GM12875 (cell line): ENCODE results near the gene KASH5.
"Not testable (repeated sequence)": the region's sequence is repeated elsewhere in the genome, so short reads cannot be mapped to it uniquely, and the experiment has no call there.

ENCODE experiments used
- H3K4me3 ChIP-seq: one replicate; pipeline ENCODE4 v1.5.1; 2011; ENCODE audit warnings: low read depth, low read length, control low read depth
- TF ChIP-seq, protein P1 (sequence below): IDR thresholded peaks from 2 replicates; pipeline ENCODE4 v1.5.1; 2011; ENCODE audit warnings: low read depth, mild to moderate bottlenecking, control low read depth, inconsistent platforms, low read length, moderate library complexity, borderline replicate concordance; ENCODE audit not compliant: insufficient read depth

The KASH5 gene

DNA sequence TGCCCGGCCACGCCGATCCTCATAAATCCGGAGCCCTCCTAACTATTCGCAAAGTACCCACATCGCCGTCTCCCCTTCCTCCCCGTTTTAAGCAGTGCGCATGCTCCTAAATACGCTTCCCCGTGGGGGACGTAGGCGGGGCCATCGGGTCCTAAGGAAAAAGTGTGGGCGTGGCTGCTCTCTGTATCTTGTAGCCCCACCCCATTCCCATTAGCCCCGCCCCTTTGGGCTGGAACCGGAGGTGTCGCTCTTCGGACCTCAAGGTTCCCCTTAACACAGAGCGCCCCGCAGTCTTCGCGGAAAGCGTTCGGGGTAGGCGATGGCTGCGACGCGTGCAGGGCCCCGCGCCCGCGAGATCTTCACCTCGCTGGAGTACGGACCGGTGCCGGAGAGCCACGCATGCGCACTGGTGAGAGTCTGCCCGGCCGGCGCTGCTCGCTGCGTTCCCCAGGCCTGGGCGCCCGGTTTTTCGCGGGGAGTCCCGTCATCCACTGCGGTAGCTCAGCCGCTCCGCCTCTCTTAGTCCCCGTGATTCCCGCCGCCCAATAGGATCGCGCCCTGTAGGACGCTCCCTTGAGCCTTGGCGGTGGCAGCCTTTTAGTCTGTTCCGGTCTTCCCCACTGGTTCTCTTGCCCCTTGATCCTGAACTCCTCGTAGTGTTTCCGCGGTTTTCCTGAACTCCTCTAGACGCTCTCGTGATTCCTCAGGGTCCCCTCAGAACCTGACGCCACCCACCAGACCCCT lies 65.1 kb downstream of the KASH5 start, which contains the start of gene ALDH16A1:
Gene ALDH16A1 (plus strand): TSS at position 213 of the 744 bp plus-strand sequence. CDS start 107 bp downstream, at position 320.
- TF ChIP-seq, protein P1, sequence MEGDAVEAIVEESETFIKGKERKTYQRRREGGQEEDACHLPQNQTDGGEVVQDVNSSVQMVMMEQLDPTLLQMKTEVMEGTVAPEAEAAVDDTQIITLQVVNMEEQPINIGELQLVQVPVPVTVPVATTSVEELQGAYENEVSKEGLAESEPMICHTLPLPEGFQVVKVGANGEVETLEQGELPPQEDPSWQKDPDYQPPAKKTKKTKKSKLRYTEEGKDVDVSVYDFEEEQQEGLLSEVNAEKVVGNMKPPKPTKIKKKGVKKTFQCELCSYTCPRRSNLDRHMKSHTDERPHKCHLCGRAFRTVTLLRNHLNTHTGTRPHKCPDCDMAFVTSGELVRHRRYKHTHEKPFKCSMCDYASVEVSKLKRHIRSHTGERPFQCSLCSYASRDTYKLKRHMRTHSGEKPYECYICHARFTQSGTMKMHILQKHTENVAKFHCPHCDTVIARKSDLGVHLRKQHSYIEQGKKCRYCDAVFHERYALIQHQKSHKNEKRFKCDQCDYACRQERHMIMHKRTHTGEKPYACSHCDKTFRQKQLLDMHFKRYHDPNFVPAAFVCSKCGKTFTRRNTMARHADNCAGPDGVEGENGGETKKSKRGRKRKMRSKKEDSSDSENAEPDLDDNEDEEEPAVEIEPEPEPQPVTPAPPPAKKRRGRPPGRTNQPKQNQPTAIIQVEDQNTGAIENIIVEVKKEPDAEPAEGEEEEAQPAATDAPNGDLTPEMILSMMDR: no peak
- peak within 1 kb of the TSS; percentile 97 for H3K4me3 ChIP-seq

DNA sequence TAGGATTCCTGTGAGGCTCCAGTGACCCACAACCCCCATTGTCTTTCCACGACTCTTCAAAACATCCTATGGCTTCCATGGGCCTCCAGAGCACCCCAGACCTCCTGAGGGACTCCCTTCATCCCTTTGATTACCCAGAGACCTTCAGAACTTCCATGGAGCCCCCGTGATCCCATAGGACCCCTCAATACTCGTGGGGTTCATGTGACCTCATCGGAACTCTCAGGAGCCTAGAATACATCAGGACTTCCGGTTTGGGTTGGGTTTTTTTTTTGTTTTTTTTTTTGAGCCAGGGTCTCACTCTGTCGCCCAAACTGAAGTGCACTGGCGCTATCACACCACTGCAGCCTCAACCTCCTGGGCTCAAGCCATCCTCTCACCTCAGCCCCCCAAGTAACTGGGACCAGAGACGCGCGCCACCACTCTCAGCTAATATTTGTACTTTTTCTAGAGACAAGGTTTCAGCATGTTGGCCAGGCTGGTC lies 65.8 kb downstream of the KASH5 start:
- peak overlapping the region; percentile 68 for H3K4me3 ChIP-seq
- TF ChIP-seq, protein P1: no peak

DNA sequence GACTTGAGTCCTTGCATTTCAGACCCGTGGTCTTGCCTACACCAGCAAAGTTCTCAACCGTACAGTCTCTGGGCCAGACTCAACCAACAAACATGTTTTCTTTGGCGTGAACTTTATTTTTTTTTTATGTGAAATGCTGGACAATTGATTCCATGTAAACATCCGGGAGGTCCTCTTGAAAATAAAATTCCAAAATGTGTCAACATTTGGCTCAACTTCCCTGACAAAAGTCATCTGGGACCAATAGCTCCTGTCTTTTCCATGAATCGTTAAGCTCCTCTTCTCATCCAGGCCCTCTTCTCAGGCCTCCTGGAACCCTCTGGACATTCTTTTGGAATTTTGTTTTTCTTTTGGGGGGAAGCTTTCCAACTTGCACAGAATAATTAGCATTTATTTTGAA lies 67.7 kb downstream of the KASH5 start:
- TF ChIP-seq, protein P1: no peak
- no peak overlapping the region for H3K4me3 ChIP-seq

GRCh38 chr19:49456326-49456725 lies 68.3 kb downstream of the KASH5 start:
- TF ChIP-seq, protein P1: no peak

GRCh38 chr19:49458567-49458903 lies 70.5 kb downstream of the KASH5 start:
- TF ChIP-seq, protein P1: no peak
- no peak overlapping the region for H3K4me3 ChIP-seq

More at GRCh38 chr19:49456326-49456725, 68.3 kb downstream of the KASH5 start:
- H3K4me3 ChIP-seq: no peak overlapping the region

- H3K4me3 ChIP-seq: no peak overlapping the region
- TF ChIP-seq, protein P1: no peak
Observed at GRCh38 chr19:49459388-49459787, 71.3 kb downstream of the KASH5 start.

DNA sequence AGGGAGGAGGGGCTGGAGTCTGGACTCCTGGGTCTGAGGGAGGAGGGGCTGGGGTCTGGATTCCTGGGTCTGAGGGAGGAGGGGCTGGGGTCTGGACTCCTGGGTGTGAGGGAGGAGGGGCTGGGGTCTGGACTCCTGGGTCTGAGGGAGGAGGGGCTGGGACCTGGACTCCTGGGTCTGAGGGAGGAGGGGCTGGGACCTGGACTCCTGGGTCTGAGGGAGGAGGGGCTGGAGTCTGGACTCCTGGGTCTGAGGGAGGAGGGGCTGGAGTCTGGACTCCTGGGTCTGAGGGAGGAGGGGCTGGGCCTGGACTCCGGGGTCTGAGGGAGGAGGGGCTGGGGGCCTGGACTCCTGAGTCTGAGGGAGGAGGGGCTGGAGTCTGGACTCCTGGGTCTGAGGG lies 73.1 kb downstream of the KASH5 start:
- H3K4me3 ChIP-seq: not testable (repeated sequence)

- TF ChIP-seq, protein P1: no peak
Observed at GRCh38 chr19:49461656-49462055, 73.6 kb downstream of the KASH5 start.

More at GRCh38 chr19:49461656-49462055, 73.6 kb downstream of the KASH5 start:
- no peak overlapping the region for H3K4me3 ChIP-seq
